CD4-positive, alpha-beta memory T cell (primary cell): ENCODE results near the gene MAZ. TPM values are rescaled to one million over a fixed set of nuclear protein-coding genes. Genes with fewer than 3 reads are reported as not detected.

Experiments
- CTCF ChIA-PET: fragments of 350-600 bp; sonication (Branson Sonifier 250); formaldehyde crosslinking; loops from one replicate; lab custom pipeline; 2021; ENCODE audit warnings: inconsistent platforms; ENCODE audit not compliant: partially characterized antibody; lab: Charles Lee
- POLR2A ChIA-PET: fragments of 350-600 bp; sonication (Branson Sonifier 250); formaldehyde crosslinking; loops from one replicate; lab custom pipeline; 2021; ENCODE audit not compliant: partially characterized antibody; lab: Charles Lee
- DNase-seq, 5 donors: peaks; one replicate each; pipeline versions ENCODE4 v3.0.0 to v3.0.0-alpha.2; 2020 to 2022; ENCODE audit warnings: mixed read lengths in 1 of 5
- H3K27ac ChIP-seq: one replicate; pipeline ENCODE4 v1.7.0; 2013; ENCODE audit warnings: low read depth, low read length
- H3K27me3 ChIP-seq: 2 replicates; pipeline ENCODE4 v1.7.0; 2013; ENCODE audit warnings: mild to moderate bottlenecking, low read length, moderate library complexity; ENCODE audit not compliant: insufficient read depth
- H3K36me3 ChIP-seq: 2 replicates; pipeline ENCODE4 v1.7.0; 2013; ENCODE audit warnings: mild to moderate bottlenecking, low read length, moderate library complexity; ENCODE audit not compliant: insufficient read depth
- H3K4me1 ChIP-seq: 2 replicates; pipeline ENCODE4 v1.7.0; 2013; ENCODE audit warnings: mild to moderate bottlenecking, low read length, moderate library complexity; ENCODE audit not compliant: insufficient read depth
- H3K4me3 ChIP-seq, 2 donors: one replicate each; pipeline ENCODE4 v1.7.0; 2013; ENCODE audit warnings: low read length in 2 of 2, mild to moderate bottlenecking in 1 of 2
- H3K9me3 ChIP-seq, 2 donors: one replicate each; pipeline ENCODE4 v1.7.0; 2013; ENCODE audit warnings: low read length in 2 of 2, control low read depth in 1 of 2; ENCODE audit not compliant: control insufficient read depth in 1 of 2
- H3K27ac Mint-ChIP-seq, 7 donors: one replicate each; pipeline ENCODE4 v1.8.0; 2020 to 2021; ENCODE audit warnings: mixed read lengths in 7 of 7, mild to moderate bottlenecking in 6 of 7, inconsistent platforms in 3 of 7, moderate library complexity in 3 of 7
- H3K27me3 Mint-ChIP-seq, 2 donors: one replicate each; pipeline ENCODE4 v1.8.0; 2020 to 2021; ENCODE audit warnings: mixed read lengths in 2 of 2
- H3K36me3 Mint-ChIP-seq, 2 donors: one replicate each; pipeline ENCODE4 v1.8.0; 2020 to 2021; ENCODE audit warnings: mixed read lengths in 2 of 2, inconsistent platforms in 1 of 2, mild to moderate bottlenecking in 1 of 2
- H3K4me1 Mint-ChIP-seq, 4 donors: one replicate each; pipeline ENCODE4 v1.8.0; 2020 to 2021; ENCODE audit warnings: mixed read lengths in 4 of 4, mild to moderate bottlenecking in 1 of 4
- H3K4me3 Mint-ChIP-seq, 8 donors: one replicate each; pipeline ENCODE4 v1.8.0; 2020 to 2021; ENCODE audit warnings: mixed read lengths in 8 of 8, mild to moderate bottlenecking in 7 of 8, moderate library complexity in 6 of 8, inconsistent platforms in 3 of 8
- H3K9me3 Mint-ChIP-seq, 8 donors: one replicate each; pipeline ENCODE4 v1.8.0; 2020 to 2021; ENCODE audit warnings: mixed read lengths in 8 of 8, mild to moderate bottlenecking in 5 of 8, inconsistent platforms in 3 of 8, moderate library complexity in 1 of 8
- intact Hi-C: fragments of 100-400 bp; cut with micrococcal nuclease; formaldehyde crosslinking; loops from one replicate; pipeline ENCODE4 v1.15.1; 2023
- polyA plus RNA-seq, 2 donors: library from polyadenylated mRNA; unstranded; fragments of 300-500 nt; fragmentation: Illumina TruSeq; gene quantifications; one replicate each; pipeline ENCODE4 v1.2.3, GENCODE V29; 2021
- total RNA-seq, 2 experiments: library from RNA; stranded (reverse); gene quantifications; one replicate each; pipeline ENCODE4 v1.2.3, GENCODE V29; 2021

MAZ gene
- total and polyA plus RNA-seq, 4 experiments from 2014 or later = 40.3 to 264 (median 164) TPM

- POLR2A ChIA-PET = interaction anchor here (0.5 to 24.0 kb wide), 36 partner anchors 5 to 602 kb away, joined by 3 to 522 read pairs (median 4); partner anchors contain the start of genes ALDOA, C16orf54, CDIPT and CORO1A
- peaks cover 30 to 87% (median 56%) of the 10 kb centered on the region in 4 donors for H3K4me1 Mint-ChIP-seq
- peak; percentile 99 to 100 (median 99) for DNase-seq
- H3K9me3 ChIP-seq = no peaks in the 10 kb centered on the region
- peaks cover 19 to 38% of the 10 kb centered on the region in 2 donors for H3K36me3 Mint-ChIP-seq
- intact Hi-C loops = loop anchor here (1.0 to 10.0 kb wide), 9 partner anchors 9 to 179 kb away; partner anchors contain the start of genes CDIPT, HIRIP3, INO80E and KIF22
- CTCF ChIA-PET = interaction anchor here (0.6 to 8.2 kb wide), 22 partner anchors 8 to 224 kb away, joined by 3 to 129 read pairs (median 4); partner anchors contain the start of genes CDIPT, KIF22, MAZ and TMEM219
- peak within 1 kb of the TSS; percentile 95 to 99 (median 98) for H3K4me3 Mint-ChIP-seq
- peak within 1 kb of the TSS; percentile 94 to 100 (median 98) for H3K27ac Mint-ChIP-seq
- H3K27me3 ChIP-seq = no peaks in the 10 kb centered on the region
- H3K4me1 ChIP-seq = peaks cover 66% of the 10 kb centered on the region
- no peaks in the 10 kb centered on the region for H3K9me3 Mint-ChIP-seq
- peaks cover 12% of the 10 kb centered on the region for H3K36me3 ChIP-seq
- H3K27me3 Mint-ChIP-seq = peaks cover 0 to 2% of the 10 kb centered on the region in 2 donors
- peak within 1 kb of the TSS; percentile 91 to 95 for H3K4me3 ChIP-seq
- H3K27ac ChIP-seq = peak within 1 kb of the TSS; percentile 77
Observed at GRCh38 chr16:29815793-29816693, 9.7 kb downstream of the MAZ start, which contains the start of gene PAGR1. TSS of gene PAGR1 (plus strand) at chr16:29816152. CDS start at chr16:29816526, 374 bp downstream.

GRCh38 chr16:29816694-29817441 lies 10.5 kb downstream of the MAZ start:
- CTCF ChIA-PET = interaction anchor here (0.7 to 8.2 kb wide), 15 partner anchors 9 to 116 kb away, joined by 3 to 129 read pairs (median 6); partner anchors contain the start of gene MAZ
- DNase-seq = peak; percentile 36 to 73 (median 44)
- no peaks in the 10 kb centered on the region for H3K27me3 ChIP-seq
- peaks cover 32 to 87% (median 57%) of the 10 kb centered on the region in 4 donors for H3K4me1 Mint-ChIP-seq
- peaks cover 12% of the 10 kb centered on the region for H3K36me3 ChIP-seq
- peaks cover 19 to 38% of the 10 kb centered on the region in 2 donors for H3K36me3 Mint-ChIP-seq
- H3K27ac Mint-ChIP-seq = peak overlapping the region; percentile 90 to 100 (median 97)
- H3K27ac ChIP-seq = peak overlapping the region; percentile 77
- no peaks in the 10 kb centered on the region for H3K9me3 ChIP-seq
- peak overlapping the region; percentile 91 to 95 for H3K4me3 ChIP-seq
- H3K4me3 Mint-ChIP-seq = peak overlapping the region; percentile 95 to 99 (median 98)
- H3K27me3 Mint-ChIP-seq = peaks cover 0 to 2% of the 10 kb centered on the region in 2 donors
- intact Hi-C loops = loop anchor here (1.0 to 10.0 kb wide), 9 partner anchors 10 to 178 kb away; partner anchors contain the start of genes CDIPT, HIRIP3, INO80E and KIF22
- H3K4me1 ChIP-seq = peaks cover 72% of the 10 kb centered on the region
- H3K9me3 Mint-ChIP-seq = no peaks in the 10 kb centered on the region
- POLR2A ChIA-PET = interaction anchor here (0.5 to 24.0 kb wide), 18 partner anchors 5 to 179 kb away, joined by 3 to 522 read pairs (median 9); partner anchors contain the start of genes C16orf54, HIRIP3, INO80E and KCTD13

GRCh38 chr16:29818082-29818481 lies 11.8 kb downstream of the MAZ start:
- Histone ChIP-seq H3K36me3 (peaks cover 12% of the 10 kb centered on the region), H3K27ac (no peak overlapping the region), H3K9me3 (no peaks in the 10 kb centered on the region), H3K4me3 (no peak overlapping the region), H3K4me1 (peaks cover 75% of the 10 kb centered on the region), H3K27me3 (no peaks in the 10 kb centered on the region)
- H3K9me3 Mint-ChIP-seq = no peaks in the 10 kb centered on the region
- ChIA-PET POLR2A (interaction anchor here (0.6 to 24.0 kb wide), 8 partner anchors 4 to 116 kb away, joined by 3 to 522 read pairs (median 36); partner anchors contain the start of genes C16orf54, KIF22, MAZ and MVP), CTCF (interaction anchor here (0.7 to 8.2 kb wide), 13 partner anchors 10 to 155 kb away, joined by 3 to 129 read pairs (median 6); partner anchors contain the start of genes CDIPT and MAZ)
- H3K27ac Mint-ChIP-seq = peak overlapping the region in 6 of 7 donors; percentile 14 to 82 (median 62)
- H3K4me1 Mint-ChIP-seq = peaks cover 33 to 88% (median 61%) of the 10 kb centered on the region in 4 donors
- intact Hi-C loops = loop anchor here (10.0 kb wide), 1 partner anchor 177 kb away; the partner anchor contains the start of genes HIRIP3 and INO80E
- peaks cover 0 to 2% of the 10 kb centered on the region in 2 donors for H3K27me3 Mint-ChIP-seq
- peaks cover 19 to 38% of the 10 kb centered on the region in 2 donors for H3K36me3 Mint-ChIP-seq
- peak overlapping the region; percentile 61 to 98 (median 76) for H3K4me3 Mint-ChIP-seq
- no peak for DNase-seq

GRCh38 chr16:29819506-29819905 lies 13.2 kb downstream of the MAZ start:
- intact Hi-C loops = loop anchor here (10.0 kb wide), 1 partner anchor 175 kb away; the partner anchor contains the start of genes HIRIP3 and INO80E
- Mint-ChIP-seq H3K4me1 (peaks cover 33 to 88% (median 64%) of the 10 kb centered on the region in 4 donors), H3K9me3 (no peaks in the 10 kb centered on the region), H3K27me3 (peaks cover 0 to 2% of the 10 kb centered on the region in 2 donors), H3K36me3 (peaks cover 19 to 38% of the 10 kb centered on the region in 2 donors), H3K27ac (peak overlapping the region; percentile 91 to 97 (median 96)), H3K4me3 (peak overlapping the region; percentile 97 to 99 (median 98))
- peak overlapping the region; percentile 12 for H3K27ac ChIP-seq
- H3K27me3 ChIP-seq = no peaks in the 10 kb centered on the region
- H3K4me3 ChIP-seq = peak overlapping the region in 1 of 2 donors; percentile 92
- H3K4me1 ChIP-seq = peaks cover 83% of the 10 kb centered on the region
- ChIA-PET POLR2A (interaction anchor here (0.8 to 24.0 kb wide), 15 partner anchors 2 to 247 kb away, joined by 3 to 522 read pairs (median 4); partner anchors contain the start of genes C16orf54, CDIPT, KIF22 and MAZ), CTCF (interaction anchor here (1.0 to 8.2 kb wide), 11 partner anchors 9 to 119 kb away, joined by 3 to 129 read pairs (median 6); no protein-coding TSS in a partner anchor)
- no peak for DNase-seq
- peaks cover 12% of the 10 kb centered on the region for H3K36me3 ChIP-seq
- H3K9me3 ChIP-seq = no peaks in the 10 kb centered on the region

- H3K4me1 ChIP-seq = peaks cover 83% of the 10 kb centered on the region
- ChIA-PET POLR2A (interaction anchor here (0.7 to 24.0 kb wide), 15 partner anchors 9 to 175 kb away, joined by 3 to 522 read pairs (median 4); partner anchors contain the start of genes C16orf54, CDIPT, KIF22 and MAZ), CTCF (interaction anchor here (1.0 to 8.2 kb wide), 9 partner anchors 12 to 129 kb away, joined by 3 to 129 read pairs (median 6); no protein-coding TSS in a partner anchor)
- H3K27ac Mint-ChIP-seq = peak within 1 kb of the TSS; percentile 91 to 97 (median 96)
- intact Hi-C loops = loop anchor here (1.0 kb wide), 1 partner anchor 28 kb away; no protein-coding TSS in a partner anchor
- peak within 1 kb of the TSS; percentile 92 to 99 for H3K4me3 ChIP-seq
- peaks cover 0 to 2% of the 10 kb centered on the region in 2 donors for H3K27me3 Mint-ChIP-seq
- no peaks in the 10 kb centered on the region for H3K9me3 ChIP-seq
- peaks cover 12% of the 10 kb centered on the region for H3K36me3 ChIP-seq
- H3K27me3 ChIP-seq = no peaks in the 10 kb centered on the region
- DNase-seq = peak; percentile 36 to 52 (median 47)
- H3K4me1 Mint-ChIP-seq = peaks cover 33 to 88% (median 63%) of the 10 kb centered on the region in 4 donors
- peak within 1 kb of the TSS; percentile 86 for H3K27ac ChIP-seq
- peak within 1 kb of the TSS; percentile 97 to 99 (median 98) for H3K4me3 Mint-ChIP-seq
- H3K9me3 Mint-ChIP-seq = no peaks in the 10 kb centered on the region
- H3K36me3 Mint-ChIP-seq = peaks cover 23 to 42% of the 10 kb centered on the region in 2 donors
Observed at GRCh38 chr16:29820271-29820701, 14.0 kb downstream of the MAZ start, which contains the start of gene MVP. TSS of gene MVP (plus strand) at chr16:29820462. CDS start at chr16:29830550, 10,088 bp downstream.
